Stimulated activated CD4-positive, alpha-beta T cell treated with anti-CD3 and anti-CD28 coated beads, TNF-alpha, amount 100 ng/mL, for 4 hours (primary cell): ENCODE data around the gene CD79B.

Experiments used
- DNase-seq, 3 experiments: peaks; one replicate each; pipeline ENCODE4 v3.0.0-alpha.2; 2020; ENCODE audit warnings: low read depth in 3 of 3

CD79B gene

DNA sequence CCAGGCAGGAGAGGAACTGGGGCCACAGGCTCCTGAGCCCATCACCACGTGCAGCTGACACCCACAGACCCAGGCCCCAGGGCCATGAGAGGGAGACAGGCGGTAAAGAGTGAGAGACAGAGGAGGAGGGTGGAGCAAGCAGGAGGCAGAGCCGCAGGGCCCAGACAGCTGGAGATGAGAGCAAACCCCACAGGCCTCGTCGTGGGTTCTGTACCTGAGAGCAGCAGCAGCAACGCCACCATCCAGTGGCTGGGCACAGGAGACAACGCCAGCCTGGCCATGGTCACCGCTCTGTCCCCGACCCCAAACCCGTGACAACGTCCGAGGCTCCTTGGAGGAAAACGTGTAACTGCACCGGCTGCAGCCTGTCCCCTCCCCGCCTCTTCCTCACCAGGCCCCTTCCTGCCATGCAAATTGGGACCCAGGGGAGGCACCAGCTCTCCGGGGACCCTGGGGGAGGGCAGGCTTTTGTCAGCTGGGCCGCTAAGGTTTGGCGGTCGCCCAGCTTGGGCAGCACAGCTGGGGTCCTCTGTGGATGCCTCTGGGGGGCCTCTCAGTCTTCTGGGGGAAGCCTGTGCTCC is at the start of gene CD79B:
Gene CD79B, minus strand, starts transcription at position 351 of the 581 bp plus-strand sequence. Its CDS starts 70 bp downstream, at position 281.
- DNase-seq = peak in 1 of 3 experiments; percentile 11

DNA sequence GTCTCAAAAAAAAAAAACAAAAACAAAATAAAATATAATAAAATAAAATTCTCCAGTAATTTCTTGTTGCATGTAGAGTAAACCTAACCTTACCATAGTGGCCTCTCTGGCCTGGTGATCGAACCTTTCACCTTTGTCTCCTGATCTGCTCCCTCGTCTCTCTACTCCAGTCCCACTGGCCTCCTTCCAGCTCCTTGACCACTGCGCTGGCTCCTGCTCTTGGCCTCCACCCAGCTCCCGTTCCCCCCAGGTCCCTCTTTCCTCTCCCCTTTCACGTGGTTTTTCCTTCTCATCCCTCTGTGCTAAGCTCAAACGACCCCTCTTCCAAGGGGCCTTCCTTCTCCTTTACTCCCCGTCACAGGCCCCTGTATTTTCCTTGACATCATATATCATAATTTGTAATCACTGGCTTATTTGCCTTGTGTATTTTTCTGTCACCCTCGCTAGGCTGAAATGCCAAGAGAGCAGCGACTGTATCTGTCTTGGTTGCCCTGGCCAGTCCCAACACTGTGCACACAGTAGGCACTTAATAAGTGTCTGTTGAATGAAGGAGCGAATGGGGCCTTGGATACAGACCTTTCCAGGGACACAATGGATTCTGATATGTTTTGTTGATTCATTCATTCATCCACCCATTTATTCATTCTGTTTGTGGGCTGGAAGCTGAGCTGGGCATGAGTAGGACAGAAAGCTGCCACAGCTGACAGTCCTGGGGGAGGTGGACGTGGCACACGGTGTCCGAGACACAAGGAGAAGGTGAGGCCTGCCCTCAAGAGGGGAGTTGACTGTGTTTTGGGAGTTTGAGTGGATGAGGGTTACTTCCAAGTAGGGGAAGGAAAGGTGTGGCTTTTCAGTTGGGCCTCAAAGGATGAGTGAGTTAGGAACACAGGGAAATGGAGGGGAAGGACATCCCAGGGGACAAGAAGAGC is 46.4 kb upstream of the CD79B start:
- DNase-seq = no peak

DNA sequence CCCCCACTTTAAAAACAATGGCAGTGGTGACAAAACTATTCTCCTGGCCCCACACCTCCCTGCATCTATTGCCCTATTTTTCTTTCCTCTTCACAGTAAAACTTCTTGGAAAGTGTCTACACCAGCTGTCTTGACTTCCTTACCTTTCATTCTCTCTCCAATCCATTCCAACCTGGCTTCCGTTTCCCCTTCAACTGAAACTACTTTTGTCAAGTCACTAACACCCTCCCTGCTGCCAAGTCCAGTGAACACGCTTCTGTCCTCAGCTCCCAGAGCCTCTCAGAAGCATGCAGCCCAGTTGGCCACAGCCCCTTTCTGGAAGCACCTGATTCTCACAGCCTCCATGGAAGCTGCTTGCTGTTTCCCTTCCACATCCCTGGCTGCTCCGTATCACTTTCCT is 44.6 kb upstream of the CD79B start:
- no peak for DNase-seq

DNA sequence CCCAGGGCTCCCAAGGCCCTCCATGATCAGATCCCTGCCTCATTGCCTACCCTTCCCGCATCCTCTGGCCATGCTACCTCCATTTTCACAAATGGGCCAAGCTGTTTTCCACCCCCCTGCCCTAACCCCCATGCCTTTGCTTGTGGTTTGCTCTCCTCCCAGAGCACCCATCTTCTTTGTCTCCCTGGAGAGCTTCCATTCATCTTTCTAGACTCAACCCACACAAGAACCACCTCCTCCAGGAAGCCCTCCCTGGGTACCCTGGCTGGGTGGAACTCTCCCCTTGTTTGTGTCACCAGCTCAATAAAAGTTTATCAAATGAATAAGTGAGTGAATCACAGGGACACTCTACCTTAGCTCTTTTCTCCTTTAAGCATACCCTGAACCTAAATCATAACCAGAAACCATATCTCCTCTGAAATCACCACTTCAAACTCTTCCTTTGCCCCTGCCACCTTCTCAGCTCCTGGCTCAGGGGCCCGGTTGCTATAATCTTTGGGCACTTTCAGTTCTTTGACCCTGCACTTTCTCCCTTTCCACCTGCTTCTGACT is 43.5 kb upstream of the CD79B start:
- DNase-seq = no peak

DNA sequence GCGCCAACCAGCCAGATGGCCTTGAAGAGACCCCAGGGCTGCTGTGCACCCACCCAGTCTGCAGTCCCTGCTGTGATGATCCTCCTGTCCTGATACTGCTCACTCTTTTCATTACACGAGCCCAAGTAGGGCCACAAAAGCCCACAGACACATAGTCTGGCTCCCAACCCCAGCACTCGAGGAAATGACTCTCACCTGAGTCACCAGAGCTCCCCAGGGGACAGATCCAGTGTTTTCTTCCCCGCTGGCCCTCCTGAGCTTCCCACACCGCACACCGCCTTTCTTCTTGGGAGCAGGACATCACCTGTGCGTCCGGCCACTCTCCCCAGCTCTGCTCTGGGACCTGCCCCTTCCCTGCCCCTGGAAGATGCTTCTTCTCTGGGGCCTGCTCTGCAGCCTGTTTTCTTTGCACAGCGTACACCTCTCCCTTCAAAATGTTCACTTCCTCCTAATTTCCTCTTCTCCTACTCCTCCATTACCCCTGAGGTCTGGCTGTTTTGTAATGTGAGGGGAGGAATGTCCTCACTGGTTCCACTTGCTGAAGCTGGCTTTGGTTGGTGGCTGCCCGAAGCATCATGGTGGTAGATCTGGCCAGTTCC is 42.6 kb upstream of the CD79B start:
- no peak for DNase-seq

DNA sequence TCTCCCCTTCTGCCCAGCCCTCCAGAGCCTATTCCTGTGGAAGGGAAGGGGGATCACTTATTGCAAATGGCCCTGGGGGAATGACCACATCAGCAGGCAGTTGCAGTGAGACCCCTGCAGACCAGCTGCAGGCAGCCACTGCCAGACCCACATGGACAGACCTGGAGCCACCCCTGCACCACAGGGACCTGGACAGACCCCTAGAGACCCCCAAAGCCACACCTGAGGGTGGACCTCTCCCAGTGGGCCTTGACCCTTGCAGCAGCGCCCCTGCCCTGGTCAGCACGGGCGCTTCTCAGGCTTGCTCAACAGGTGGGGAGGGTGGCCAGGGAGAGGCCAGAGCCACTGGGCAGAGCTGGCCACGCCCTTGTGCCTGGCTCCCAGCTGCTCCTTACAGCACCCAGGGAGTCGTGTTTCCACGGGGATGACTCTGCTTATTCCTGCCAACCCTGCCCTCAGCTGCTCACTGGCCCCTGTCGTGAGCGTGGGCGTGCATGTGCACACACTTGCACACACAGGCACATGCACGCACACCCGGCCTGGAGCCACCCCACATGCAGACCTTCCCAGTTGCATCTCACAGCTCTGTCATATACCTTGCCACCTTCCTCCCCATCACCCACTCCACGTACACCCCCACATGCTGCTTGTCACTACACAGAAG is 41.9 kb upstream of the CD79B start:
- DNase-seq = no peak

DNA sequence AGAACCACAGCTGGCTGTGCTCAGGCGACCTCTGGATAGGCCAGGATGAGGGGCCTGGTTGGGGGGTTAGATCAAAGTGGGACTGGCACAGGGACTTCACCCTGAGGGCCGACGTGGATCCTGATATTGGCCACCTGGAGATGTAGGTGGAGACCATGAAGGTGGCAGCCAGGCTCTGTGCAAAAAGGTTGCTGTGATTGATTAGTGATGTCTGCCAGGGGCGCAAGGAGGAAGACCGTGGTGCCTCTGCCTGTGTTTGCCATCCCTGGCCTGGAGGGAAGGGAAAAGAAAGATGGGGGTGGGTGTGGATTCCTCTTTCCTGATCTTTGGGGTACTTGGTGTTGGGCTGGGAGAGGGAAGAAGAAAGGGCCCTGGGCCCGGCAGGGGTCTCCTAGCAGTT is 41.1 kb upstream of the CD79B start:
- no peak for DNase-seq

DNA sequence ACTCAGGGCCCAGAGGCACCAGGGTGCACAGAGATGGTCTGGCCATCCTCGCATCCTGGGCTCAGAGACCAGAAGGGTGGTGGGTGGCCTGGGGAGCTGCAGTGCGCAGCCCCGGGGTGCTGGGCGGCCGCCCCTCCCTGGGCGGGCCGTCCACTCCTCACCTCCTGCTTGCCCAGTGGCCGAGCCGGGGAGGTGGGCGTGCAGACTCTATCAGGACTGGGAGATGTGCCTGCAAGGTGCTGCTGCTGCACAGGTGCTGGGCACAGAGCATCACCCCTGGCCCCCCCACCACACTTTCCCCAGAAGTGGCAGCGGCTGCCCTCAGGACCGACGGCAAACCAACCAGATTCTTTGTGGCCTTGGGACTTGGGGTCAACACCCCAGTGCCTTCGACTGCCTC is 40.7 kb upstream of the CD79B start, which contains the start of gene SCN4A:
Gene SCN4A, minus strand, starts transcription at position 123 of the 400 bp plus-strand sequence. Its CDS starts 77 bp downstream, at position 46.
- DNase-seq = no peak

DNA sequence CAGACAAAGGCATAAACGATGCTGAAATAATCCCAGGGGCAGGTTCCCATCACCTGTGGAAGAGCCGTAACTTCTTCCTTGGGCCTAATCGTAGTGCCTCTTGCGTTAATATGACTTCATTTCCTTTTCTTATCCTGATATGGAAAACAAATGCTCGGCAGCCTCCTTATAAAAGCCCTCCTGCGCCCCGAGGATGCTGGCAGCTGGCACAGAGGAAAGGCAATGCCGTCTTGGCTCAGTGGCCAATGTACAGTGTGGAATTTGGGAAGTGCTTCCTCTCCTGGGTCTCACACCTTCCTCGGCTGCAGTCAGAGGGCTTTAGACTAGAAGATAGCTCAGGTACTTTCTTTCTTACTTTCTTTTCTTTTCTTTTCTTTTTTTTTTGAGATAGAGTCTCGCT is 37.1 kb upstream of the CD79B start:
- no peak for DNase-seq

DNA sequence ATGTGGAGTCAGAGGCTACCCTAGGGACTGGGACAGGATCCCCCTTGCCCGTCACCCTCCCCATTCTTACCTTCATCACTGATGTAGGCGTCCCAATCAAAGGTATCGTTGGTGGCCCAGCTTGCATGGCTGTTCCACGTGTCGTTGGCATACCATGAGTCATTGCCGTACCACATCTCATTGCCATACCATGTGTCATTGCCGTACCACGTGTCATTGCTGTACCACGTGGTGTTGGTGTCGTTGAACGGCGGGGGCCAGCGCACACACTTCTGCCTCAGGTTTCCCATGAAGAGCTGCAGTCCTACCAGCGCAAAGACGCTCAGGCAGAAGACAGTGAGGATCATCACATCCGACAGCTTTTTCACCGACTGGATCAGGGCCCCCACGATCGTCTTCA is 35.8 kb upstream of the CD79B start:
- no peak for DNase-seq

DNA sequence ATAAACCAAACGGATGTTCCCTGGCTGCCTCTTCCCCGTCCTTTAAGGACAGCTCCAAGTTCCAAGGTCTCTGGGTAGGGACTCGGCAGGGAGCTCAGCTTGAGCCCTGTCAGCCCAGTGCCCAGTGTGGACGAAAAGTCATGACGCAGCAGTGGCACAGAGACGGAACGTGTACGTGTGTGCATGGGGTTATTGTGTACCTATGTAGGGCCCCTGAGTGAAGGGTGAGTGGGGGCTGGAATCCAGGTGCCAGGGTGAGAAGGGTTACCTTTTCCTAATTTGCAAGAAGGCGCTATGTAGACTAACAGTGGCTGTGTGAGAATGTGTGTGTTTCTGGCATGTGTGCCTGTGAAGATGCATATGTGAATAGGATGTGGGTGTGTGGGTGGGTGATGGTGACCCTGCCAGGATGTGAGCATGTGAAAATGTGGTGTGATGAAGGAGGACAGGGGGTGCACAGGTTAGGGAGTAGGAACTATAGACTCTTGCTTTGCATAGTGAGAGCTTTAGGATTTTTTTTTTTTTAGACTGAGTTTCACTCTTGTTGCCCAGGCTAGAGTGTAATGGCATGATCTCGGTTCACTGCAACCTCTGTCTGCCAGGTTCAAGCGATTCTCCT is 34.6 kb upstream of the CD79B start:
- DNase-seq = no peak

DNA sequence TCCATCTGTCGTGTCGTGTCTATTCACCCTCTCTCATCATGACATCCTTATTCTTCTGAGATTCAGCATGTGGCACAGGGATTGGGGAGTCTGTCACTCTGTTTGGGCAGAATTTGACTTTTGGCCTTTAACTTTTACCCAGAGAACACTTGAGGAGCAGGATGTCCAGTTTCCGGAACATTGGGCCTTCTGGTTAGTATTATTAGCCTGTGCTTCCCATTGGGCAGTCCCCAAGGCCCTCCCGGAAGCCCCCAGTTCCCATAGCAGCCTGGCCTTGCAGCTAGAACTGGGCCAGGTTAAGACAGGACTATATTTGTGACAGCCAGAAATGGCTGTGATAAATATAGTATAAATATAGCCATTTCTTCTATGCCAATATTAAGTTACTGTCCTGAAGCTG is 31.0 kb upstream of the CD79B start:
- DNase-seq = no peak

DNA sequence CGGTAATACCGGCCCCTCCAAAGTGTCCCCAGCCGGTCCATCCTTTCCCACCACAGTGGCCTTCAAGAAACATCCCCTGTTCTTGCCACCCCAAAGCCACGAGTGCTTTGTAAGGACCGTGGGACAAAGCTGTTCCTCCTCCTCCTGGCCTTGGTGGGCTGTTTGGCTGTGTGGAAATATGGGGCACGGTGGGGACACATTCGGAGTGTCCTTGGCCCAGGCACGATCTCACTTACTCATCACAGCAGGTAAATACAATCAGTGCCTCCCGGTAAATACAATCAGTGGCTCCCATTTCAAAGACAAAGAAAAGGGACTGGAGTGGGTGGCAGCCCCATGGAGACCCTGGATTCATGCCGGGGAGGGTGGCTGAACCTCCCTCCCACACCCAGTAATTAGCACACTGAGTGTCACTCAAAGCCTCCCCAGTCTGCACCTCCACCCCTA is 30.2 kb upstream of the CD79B start:
- no peak for DNase-seq

DNA sequence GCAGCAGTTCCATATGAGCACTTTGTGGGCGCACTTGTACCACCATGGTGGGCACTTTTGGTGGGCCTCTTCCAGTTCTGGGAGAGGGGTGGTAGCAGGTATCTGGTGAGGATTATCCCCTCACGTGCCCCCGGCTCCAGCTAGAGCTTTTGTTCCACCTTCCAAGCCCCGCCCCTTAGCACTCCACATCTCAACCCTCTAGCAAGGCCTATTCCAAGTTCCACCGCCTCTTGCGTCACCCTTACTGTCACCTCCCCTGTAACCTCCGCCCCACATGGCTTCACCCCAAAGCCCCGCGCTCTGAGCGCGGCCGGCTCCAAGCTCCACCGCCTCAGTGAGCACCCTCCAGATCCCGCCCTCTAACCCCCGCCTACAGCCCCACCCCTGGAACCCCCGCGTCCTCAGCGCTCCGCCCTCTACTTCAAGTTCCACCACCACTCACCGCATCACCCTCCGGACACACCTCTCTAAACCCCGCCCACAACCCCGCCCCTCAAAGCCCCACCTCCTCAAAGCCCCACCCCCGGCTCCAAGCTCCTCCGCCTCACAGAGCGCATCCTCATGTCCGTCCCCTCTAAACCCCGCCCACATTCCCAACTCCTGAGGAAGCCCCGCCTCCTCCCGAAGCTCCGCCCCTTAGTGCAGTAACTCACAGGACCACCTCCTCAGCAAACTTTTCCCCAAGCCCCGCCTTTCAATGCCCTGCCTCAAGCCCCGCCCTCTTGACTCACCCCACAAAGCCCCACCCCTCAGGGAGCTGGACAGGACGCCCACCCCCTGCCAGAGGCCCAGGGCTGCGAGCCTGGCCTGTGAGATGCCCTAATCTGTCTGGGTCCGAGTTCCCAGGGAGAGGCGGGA is 29.5 kb upstream of the CD79B start:
- DNase-seq = no peak

DNA sequence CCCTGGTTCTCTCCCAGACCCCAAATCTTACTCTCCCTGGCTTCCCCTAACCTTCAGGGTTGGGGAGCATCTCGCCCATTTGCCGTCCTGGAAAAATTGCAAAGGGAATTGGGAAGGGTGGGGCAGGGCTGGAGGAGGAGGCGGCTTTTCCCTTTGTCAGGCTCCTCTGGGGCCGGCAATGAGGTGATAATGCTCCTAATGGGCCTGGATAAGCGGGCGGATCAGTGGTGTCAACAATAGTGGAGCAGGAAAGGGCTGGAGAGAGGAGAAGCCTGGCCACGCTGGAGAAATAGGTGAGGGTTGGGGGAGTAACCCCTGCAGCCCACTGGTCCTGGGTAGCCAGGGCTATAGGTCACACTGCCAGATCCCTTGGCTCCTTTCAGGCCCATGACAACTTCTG is 28.3 kb upstream of the CD79B start:
- no peak for DNase-seq

DNA sequence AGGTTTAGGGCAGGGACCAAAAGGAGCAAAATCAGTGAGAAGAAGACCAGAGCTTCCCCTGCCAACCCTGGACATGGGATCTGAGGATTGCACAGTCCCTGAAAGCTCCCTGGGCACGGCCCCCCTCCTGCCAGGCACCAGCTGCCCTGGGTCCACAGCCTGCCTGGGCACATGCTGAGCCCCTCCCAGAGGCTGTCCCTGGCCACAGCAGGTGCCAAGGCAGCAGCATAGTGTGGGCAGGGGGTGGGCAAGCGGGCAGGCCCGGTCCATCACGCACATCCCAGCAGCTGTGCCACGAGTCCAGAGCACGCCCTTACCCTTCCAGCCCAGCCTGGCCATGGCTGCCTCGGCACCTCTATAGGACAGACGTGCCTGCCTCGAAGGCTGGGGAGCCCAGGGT is 27.9 kb upstream of the CD79B start:
- DNase-seq = no peak

DNA sequence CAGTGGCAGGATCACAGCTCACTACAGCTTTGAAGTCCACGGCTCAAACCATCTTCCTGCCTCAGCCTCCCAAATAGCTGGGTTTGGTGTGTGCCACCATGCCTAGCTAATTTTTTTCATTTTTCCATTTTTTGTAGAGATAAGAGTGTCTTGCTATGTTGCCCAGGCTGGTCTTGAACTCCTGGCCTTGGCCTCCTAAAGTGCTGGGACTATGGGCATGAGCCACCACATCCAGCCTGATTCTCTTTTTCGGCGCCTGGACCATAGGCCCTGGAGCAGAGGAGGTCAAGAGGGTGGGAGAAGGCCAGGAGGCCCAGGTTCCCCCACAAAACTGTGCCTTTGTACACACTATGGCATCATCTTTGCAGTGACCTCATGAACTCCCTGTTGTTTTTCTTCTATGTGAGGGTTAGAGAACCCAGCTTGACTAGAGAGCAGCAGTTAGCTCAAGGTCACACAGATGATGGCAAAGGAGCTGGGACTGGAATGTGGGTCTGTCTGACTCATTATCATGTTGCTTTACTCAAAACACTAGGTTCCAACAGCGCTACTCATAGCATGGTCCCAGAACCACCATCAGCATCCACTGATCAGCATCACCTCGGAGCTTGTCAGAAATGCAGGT is 24.3 kb upstream of the CD79B start:
- no peak for DNase-seq

DNA sequence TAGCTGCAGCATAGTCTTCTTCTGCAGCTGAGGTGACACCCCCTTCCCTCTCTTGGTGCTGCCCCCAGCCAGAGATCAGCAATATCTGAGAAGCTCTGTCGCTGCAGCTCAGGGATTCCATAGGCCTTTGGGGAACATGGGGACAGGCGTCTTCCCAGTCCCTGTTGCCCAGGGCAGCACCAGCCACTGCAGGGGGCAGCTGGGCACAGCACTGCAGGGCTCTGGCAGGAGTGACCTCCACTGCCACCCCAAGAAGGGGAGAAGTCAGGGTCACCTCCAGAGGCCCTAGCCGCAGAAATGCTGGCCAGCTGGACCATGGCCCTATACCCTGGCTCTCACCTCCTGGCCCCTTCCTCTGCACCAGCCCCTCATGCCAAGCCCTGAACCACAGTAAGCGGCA is 23.7 kb upstream of the CD79B start:
- DNase-seq = no peak

DNA sequence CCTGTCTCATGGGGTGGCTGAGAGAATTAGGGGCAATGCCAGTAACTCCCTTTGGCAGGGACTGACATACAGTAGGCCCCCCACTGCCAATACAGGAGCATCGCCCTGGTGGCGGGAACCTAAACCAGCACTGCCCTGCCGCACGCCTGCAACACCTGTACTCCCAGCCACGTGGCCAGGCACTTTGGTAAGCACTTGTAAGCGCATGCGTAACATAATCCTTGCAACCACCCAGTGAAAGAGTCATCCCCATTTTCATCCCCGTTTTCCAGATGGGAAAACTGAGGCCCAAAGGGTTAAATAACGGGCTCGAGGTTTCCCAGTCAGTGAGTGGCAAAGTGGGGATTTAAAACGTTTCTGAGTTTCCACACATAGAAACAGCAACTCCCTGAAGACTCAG is 23.1 kb upstream of the CD79B start:
- DNase-seq = no peak
